ENCODE results near the gene GPX2.

The GPX2 gene

DNA sequence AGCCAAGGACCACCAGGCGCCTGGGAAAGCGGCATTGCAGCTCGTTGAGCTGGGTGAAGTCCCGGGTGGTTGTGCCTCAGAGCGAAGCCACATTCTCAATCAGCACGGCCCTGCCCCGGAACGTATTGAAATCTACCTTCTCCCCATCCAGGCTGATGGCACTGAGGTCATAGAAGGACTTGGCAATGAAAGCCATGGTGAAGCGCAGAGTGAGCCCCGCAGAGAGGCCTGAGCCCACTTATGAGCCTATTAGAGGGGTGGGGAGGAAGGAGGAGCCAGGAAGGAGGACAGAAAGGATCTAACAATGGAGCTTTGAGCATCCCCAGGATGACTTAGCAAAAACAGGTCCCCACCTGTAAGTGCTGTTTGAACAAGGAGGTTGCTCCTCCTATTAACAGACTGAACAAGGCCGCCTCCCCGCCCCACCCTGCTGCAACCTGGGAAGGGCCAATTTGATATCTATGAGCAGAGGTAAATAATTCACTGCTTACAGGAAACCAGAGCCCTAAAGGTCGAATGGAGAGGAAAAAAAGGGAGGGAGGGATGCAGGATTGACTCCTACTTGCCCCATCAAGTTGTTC lies at the start of gene GPX2:
Gene GPX2, minus strand, starts transcription at position 215 of the 581 bp plus-strand sequence. Its CDS starts 19 bp downstream, at position 196.
- DNase-seq (ENCODE audit: low read depth), result no peak

- no peak for DNase-seq (ENCODE audit: low read depth)
Measured at GRCh38 chr14:64990939-64991338, 48.4 kb upstream of the GPX2 start.

DNA sequence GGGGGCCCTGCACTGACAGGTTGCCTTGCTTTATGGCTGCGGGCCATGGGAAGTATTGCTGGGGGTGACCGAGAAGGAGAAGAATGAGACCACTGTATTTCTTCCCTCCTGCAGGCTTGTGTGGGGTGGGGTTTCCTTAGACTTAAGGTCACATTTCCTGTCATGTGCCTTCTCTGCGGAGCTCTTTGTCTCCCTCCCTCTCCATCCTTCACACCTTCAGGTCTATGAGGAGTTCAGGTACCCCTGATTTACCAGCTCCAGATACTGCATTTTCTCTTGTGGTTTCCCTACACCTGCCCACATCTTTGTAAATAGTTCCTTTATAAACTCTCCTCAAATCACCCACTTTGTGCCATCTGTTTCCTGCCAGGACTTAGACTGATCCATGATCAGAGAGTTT lies 47.8 kb upstream of the GPX2 start:
- no peak for DNase-seq (ENCODE audit: low read depth)

GRCh38 chr14:64987438-64987767 lies 44.9 kb upstream of the GPX2 start:
- no peak for DNase-seq (ENCODE audit: low read depth)

GRCh38 chr14:64986648-64987437 lies 44.3 kb upstream of the GPX2 start, which contains the start of gene FNTB:
FNTB (plus strand) TSS chr14:64986895; CDS start chr14:64986954, 59 bp downstream.
- DNase-seq (ENCODE audit: low read depth), result peak; percentile 86

DNA sequence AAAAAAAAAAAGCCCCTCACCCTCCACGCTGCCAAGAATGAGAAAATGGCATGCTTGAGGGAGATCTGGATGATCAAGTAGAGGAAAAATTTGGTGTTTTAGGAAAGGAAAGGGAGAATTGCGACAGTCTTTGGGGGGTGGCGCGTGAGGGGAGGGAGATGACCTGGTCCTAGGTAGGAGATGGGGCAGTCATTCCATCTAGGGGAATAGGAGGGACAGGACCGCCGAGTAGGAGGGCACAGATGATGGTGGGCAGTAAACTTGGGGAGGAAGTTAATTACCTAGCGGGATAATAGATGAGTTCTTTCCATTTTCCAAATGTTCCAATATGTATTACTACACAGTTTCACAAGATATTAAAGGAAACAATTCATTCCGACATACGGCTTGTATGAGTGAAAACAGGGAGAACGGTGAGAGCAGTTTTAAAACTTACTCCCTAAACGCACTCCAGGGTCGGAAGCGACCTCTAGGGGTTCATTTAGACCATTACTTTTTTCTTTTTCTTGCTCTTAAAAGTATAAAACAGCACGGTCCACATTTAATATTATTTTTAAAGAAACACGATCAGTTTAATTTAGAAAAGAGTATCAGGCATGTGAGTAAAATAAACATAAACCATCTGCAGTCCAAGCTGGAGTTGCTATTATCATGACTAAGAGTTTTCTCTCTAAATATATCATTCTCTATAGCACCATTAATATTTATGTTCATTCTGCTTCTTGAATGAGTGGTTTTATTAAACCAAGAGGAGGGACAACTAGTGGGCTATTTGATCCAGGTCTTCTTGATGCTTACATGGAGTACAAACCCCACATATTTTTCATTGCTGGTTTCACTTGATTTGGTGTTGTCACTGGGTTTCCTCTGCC lies 41.1 kb upstream of the GPX2 start:
- no peak for DNase-seq (ENCODE audit: low read depth)

DNA sequence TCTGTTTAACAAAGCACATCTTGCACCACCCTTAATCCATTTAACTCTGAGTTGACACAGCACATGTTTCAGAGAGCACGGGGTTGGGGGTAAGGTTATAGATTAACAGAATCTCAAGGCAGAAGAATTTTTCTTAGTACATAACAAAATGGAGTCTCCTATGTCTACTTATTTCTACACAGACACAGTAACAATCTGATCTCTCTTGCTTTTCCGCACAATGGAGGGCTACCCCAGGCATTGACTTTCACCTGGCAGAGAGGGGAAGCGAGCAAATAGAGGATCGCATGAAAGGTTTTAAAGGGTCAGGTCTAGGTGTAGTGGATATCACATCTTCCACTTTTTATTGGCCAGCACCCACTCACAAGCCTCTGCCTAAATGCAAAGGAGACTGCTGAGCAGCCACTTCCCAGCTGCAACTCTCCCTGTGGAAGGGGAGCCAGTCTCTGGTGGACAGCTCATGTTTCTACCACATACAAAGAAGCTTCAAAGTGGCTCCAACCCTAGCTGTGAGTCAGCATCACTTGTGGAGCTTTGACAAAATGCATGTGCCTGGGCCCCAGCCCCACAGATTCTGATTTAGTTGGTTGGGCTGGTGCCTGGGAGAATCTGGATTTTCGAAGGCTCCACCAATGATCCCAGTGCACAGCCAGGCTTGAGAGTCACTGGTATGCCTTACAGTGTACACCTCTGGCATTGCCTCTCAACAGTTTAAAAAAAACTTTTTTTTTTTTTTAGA lies 37.0 kb upstream of the GPX2 start:
- DNase-seq (ENCODE audit: low read depth), result no peak

DNA sequence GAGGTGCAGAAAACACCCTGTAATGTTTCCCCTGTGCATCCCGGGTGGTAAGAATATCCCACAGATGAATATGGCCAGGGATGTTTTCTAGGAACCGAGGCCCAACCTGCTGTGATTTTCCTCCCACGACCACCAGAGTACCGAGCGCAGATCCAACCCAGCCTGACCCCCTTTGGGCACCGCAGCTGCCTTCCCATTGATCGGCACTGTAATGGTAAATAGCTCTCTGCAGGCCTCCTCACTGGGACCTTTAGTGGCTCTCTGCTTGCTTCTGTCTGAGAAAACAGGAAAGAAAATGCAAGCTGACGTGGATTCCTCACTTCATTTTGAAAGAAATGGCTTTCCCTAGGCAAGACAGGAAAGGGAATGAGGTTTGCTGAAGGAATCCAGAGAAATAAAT lies 32.0 kb upstream of the GPX2 start:
- DNase-seq (ENCODE audit: low read depth), result no peak

GRCh38 chr14:64973826-64974225 lies 31.3 kb upstream of the GPX2 start:
- DNase-seq (ENCODE audit: low read depth), result no peak

GRCh38 chr14:64973026-64973442 lies 30.5 kb upstream of the GPX2 start:
- DNase-seq (ENCODE audit: low read depth), result no peak

DNA sequence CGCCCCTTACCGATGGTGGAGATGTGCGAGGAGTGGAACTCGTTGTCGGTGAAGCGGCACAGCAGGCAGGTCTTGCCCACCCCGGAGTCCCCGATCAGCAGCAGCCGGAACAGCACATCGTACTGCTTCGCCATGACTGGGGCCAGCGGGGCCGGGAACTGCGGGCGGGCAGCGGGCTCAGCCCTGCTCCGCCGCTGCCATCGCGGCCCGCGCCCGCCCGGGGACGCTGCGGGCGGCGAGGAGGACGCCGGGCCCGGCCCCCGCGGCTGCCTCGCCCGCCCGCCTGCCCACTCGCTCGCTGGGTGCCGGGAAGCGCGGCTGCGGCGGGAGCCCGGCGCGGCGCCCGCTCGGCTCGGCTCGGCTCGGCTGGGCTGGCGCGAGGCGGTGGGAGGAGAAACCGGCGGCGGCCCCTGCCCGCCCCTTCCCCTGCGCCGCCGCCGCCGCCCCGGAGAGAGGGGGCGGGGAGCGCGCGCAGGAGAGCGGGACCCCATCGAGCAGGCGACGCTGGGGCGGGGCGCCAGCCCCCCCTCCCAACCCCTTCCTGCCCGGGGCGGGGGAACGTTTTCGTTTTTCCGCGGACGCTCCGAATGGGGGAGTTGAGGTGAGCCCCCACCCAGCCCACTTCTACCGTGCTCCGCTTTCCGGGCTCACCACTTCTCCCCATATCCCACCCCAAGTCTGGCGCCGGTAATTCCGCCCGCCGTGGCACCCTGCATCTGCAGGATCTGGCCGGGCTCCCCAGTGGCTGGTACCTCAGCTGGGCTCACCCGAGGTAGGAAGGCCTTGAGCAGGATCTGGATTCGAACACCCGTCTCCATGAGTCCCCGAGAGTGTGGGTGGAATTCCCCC lies 29.6 kb upstream of the GPX2 start, which contains the start of gene RAB15:
Gene RAB15, minus strand, starts transcription at position 394 of the 849 bp plus-strand sequence. Its CDS starts 260 bp downstream, at position 134.
- peak; percentile 15 for DNase-seq (ENCODE audit: low read depth)

GRCh38 chr14:64971491-64971942 lies 29.0 kb upstream of the GPX2 start:
- no peak for DNase-seq (ENCODE audit: low read depth)

DNA sequence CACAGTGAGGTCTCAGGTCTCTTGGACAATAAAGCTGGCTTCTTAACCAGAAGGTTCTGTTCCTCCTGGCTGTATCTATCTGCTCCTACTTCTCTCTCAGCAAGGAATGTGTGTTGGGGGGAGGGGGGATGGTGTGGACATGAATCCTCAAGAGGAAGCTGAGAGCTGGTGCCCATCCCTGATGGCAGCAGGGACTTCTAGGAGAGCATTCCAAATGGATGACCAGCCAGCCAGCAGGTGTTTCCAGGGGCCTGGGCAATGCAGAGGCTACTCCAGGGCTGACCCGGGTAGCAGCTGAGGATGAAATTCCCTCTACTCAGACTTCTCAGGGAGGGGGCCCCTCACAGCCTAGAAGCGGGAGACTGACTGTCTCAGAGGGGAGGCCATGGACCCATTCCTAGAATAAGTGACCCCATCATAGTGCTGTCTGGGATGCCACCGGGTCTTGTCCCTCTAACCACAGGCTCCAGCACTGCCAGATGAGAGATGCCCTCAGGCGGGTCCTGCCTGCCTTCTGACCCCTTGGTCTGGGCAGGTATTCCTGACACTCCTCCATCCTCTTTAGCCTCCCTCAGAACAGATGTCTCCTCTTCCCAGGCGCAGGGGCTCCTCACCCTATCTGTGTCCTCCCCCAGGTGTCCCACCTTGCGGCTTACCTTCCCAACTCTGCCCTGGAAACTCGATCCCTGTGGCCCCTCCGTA lies 28.4 kb upstream of the GPX2 start:
- no peak for DNase-seq (ENCODE audit: low read depth)

GRCh38 chr14:64970041-64970440 lies 27.5 kb upstream of the GPX2 start:
- DNase-seq (ENCODE audit: low read depth), result no peak

GRCh38 chr14:64968651-64969050 lies 26.1 kb upstream of the GPX2 start:
- DNase-seq (ENCODE audit: low read depth), result no peak

DNA sequence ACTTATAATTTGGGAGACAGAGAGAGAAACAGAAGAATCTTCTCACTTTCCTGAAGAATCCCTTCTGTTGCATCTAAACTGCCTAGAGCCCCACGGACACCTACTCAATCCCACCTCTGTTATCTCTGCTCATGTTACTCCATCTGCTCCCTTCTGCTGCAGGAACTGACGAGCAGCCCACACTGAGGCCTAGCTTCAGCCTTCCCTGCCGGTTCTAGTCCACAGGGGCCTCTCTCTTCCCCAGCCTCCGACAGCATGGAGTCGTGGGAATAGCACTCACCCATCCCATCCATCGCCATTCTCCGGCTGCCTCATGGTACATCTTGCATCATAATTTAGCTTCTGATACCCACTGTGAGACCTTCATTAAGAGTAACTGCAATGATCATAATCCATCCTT lies 25.6 kb upstream of the GPX2 start:
- no peak for DNase-seq (ENCODE audit: low read depth)

GRCh38 chr14:64966976-64967375 lies 24.4 kb upstream of the GPX2 start:
- DNase-seq (ENCODE audit: low read depth), result no peak

GRCh38 chr14:64965356-64966000 lies 22.9 kb upstream of the GPX2 start:
- no peak for DNase-seq (ENCODE audit: low read depth)

DNA sequence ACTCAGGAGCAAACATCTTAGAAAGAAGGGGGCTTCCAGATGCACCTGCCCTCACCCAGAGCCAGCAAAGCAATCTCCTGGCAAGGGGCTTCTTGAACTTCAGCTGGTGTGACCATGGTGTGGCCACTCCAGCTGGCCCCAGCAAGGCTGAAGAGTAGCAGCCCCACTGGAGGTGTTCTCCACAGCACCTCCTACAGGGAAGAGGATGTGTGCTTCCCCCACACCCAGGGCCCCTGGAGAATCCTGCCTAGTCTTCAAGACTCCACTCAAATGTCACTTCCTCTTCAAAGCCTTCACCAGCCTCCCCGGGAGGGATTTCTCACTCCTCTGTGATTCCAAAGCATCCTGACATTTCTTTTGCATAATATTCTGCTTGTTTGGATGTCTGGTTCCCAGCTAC lies 21.1 kb upstream of the GPX2 start:
- no peak for DNase-seq (ENCODE audit: low read depth)

DNA sequence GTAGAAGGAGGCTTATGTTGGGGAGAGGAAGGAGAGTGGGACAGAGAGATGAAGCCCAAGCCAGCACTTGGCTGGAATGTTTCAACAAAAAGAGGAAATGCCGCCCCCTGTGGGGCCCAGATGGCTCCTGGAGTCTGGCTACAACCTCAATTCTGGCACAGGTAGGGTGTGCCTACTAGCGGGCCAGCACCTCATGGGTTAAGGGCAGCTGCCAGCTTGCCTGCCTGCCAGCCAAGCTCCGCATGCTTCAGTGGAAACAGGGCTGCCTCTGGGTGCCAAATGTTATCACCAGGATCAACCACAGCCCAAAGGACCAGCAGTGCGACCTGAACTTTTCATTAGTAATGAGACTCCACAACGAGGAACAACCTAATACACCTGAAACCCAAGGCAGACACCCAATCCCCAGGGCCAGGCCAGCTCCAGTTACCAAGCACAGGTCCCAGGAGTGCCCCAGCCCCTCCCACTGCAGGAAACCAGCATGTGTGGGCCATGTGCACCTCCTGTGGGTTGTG lies 18.3 kb upstream of the GPX2 start:
- DNase-seq (ENCODE audit: low read depth), result no peak
